B cell (primary cell): ENCODE data around the gene TSTD2. TPM values are rescaled to one million over a fixed set of nuclear protein-coding genes. Genes with fewer than 3 reads are reported as not detected.
"Not testable (repeated sequence)": the region's sequence is repeated elsewhere in the genome, so short reads cannot be mapped to it uniquely, and the experiment has no call there.

Experiments used
- ATAC-seq: fragments of 200-7000 bp; cut with Tn5 transposase; one replicate; pipeline ENCODE4 v1.10.0; 2021; ENCODE audit warnings: low read depth, mild to moderate bottlenecking, moderate number of reproducible peaks, moderate library complexity
- CTCF ChIA-PET: fragments of 350-600 bp; sonication (Branson Sonifier 250); formaldehyde crosslinking; loops from one replicate; lab custom pipeline; 2021; ENCODE audit warnings: antibody characterized with exemption, inconsistent platforms; lab: Charles Lee
- POLR2A ChIA-PET: fragments of 350-600 bp; sonication (Branson Sonifier 250); formaldehyde crosslinking; loops from one replicate; lab custom pipeline; 2021; ENCODE audit warnings: antibody characterized with exemption; lab: Charles Lee
- DNase-seq: peaks from one replicate; pipeline ENCODE4 v3.0.0; 2013
- H2AFZ ChIP-seq: 2 replicates; pipeline ENCODE4 v1.6.1; 2012; ENCODE audit warnings: mild to moderate bottlenecking, low read depth, low read length; ENCODE audit not compliant: insufficient read depth, poor library complexity, severe bottlenecking
- H3K27ac ChIP-seq, 2 donors: 1 replicate in 1 of 2; 2 replicates in 1 of 2; pipeline ENCODE4 v1.5.1; 2012 to 2013; ENCODE audit warnings: low read length in 2 of 2, mild to moderate bottlenecking in 2 of 2, moderate library complexity in 1 of 2
- H3K27me3 ChIP-seq, 4 experiments: fragments of 200-600 bp in 1 of 4; sonication (generic) in 1 of 4; replicated peaks in 1 of 4; 1 replicate in 2 of 4; 2 replicates in 2 of 4; pipeline versions ENCODE4 v1.6.1 to v1.7.0; 2013 to 2016; ENCODE audit warnings: low read length in 3 of 4, mild to moderate bottlenecking in 2 of 4, mixed read lengths in 1 of 4, moderate library complexity in 1 of 4; ENCODE audit not compliant: insufficient read depth in 4 of 4, control insufficient read depth in 3 of 4; ENCODE audit errors: control extremely low read depth in 1 of 4
- H3K36me3 ChIP-seq, 2 experiments: replicated peaks in 1 of 2; 1 replicate in 1 of 2; 2 replicates in 1 of 2; pipeline versions ENCODE4 v1.6.1 to v1.7.1; 2013; ENCODE audit warnings: low read length in 1 of 2; ENCODE audit not compliant: insufficient read depth in 2 of 2, control insufficient read depth in 1 of 2; ENCODE audit errors: control extremely low read depth in 1 of 2, extremely low read depth in 1 of 2
- H3K4me1 ChIP-seq, 2 donors: fragments of 200-600 bp in 1 of 2; sonication (generic) in 1 of 2; 1 replicate in 1 of 2; 2 replicates in 1 of 2; pipeline versions ENCODE4 v1.5.1 to v1.6.1; 2013 to 2017; ENCODE audit warnings: low read length in 2 of 2; ENCODE audit not compliant: control insufficient read depth in 2 of 2, insufficient read depth in 2 of 2
- H3K4me2 ChIP-seq: replicated peaks from 2 replicates; pipeline ENCODE3; 2012; ENCODE audit warnings: mild to moderate bottlenecking, low read depth, low read length; ENCODE audit not compliant: poor library complexity, severe bottlenecking
- H3K4me3 ChIP-seq, 5 experiments: fragments of 200-600 bp in 1 of 5; sonication (generic) in 1 of 5; 1 replicate in 3 of 5; 2 replicates in 2 of 5; pipeline versions ENCODE4 v1.5.1 to v1.7.0; 2011 to 2016; ENCODE audit warnings: low read length in 4 of 5, mild to moderate bottlenecking in 4 of 5, low read depth in 2 of 5, control low read depth in 1 of 5, moderate library complexity in 1 of 5; ENCODE audit not compliant: insufficient read depth in 1 of 5; ENCODE audit errors: control extremely low read depth in 1 of 5, extremely low read depth in 1 of 5
- H3K79me2 ChIP-seq: fragments of 200-600 bp; sonication (generic); one replicate; pipeline ENCODE4 v1.6.0; 2016; ENCODE audit warnings: low read length; ENCODE audit not compliant: control insufficient read depth, insufficient read depth
- H3K9ac ChIP-seq: fragments of 200-600 bp; sonication (generic); 2 replicates; pipeline ENCODE4 v1.6.1; 2017; ENCODE audit warnings: mild to moderate bottlenecking, low read length, moderate library complexity
- H3K9me3 ChIP-seq, 3 donors: one replicate each; pipeline versions ENCODE4 v1.6.1 to v1.7.1; 2013; ENCODE audit warnings: low read length in 2 of 3; ENCODE audit not compliant: control insufficient read depth in 2 of 3, insufficient read depth in 1 of 3; ENCODE audit errors: control extremely low read depth in 1 of 3
- H4K20me1 ChIP-seq: 2 replicates; pipeline ENCODE4 v1.6.0; 2012; ENCODE audit warnings: mild to moderate bottlenecking, low read length; ENCODE audit not compliant: insufficient read depth, control insufficient read depth, poor library complexity, severe bottlenecking
- H3K27ac Mint-ChIP-seq: one replicate; pipeline ENCODE4 v1.8.0; 2021; ENCODE audit warnings: mixed read lengths
- H3K27me3 Mint-ChIP-seq: one replicate; pipeline ENCODE4 v1.8.0; 2021; ENCODE audit warnings: mixed read lengths
- H3K4me1 Mint-ChIP-seq: one replicate; pipeline ENCODE4 v1.8.0; 2021; ENCODE audit warnings: mixed read lengths
- H3K4me3 Mint-ChIP-seq: one replicate; pipeline ENCODE4 v1.8.0; 2021; ENCODE audit warnings: mixed read lengths
- H3K9me3 Mint-ChIP-seq: one replicate; pipeline ENCODE4 v1.8.0; 2022; ENCODE audit warnings: mixed read lengths; ENCODE audit not compliant: insufficient read depth
- CTCF ChIP-seq: fragments of 200-600 bp; IDR thresholded peaks from one replicate; pipeline ENCODE4 v1.8.0; 2022; ENCODE audit warnings: antibody characterized with exemption, mild to moderate bottlenecking
- WGBS: methylation state at CpG from one replicate; pipeline ENCODE4 v1.1.5; 2013; ENCODE audit warnings: missing lambda C conversion rate; ENCODE audit not compliant: insufficient coverage; 5-methylcytosine and 5-hydroxymethylcytosine counted together
- intact Hi-C: fragments of 100-400 bp; cut with micrococcal nuclease; formaldehyde crosslinking; loops from one replicate; pipeline ENCODE4 v1.10.0; 2022
- polyA plus RNA-seq: library from polyadenylated mRNA; depleted of rRNA; stranded (reverse); fragments of >200 nt; gene quantifications from 2 replicates; pipeline ENCODE4 v1.2.3, GENCODE V29; 2012
- total RNA-seq, 2 donors: library from RNA; stranded (reverse); fragments of 120-200 nt in 1 of 2; gene quantifications; 1 replicate in 1 of 2; 2 replicates in 1 of 2; pipeline versions ENCODE4 v1.2.3 to v1.2.4, GENCODE V29; 2013 to 2022

TSTD2 gene
- total and polyA plus RNA-seq, 2 donors (not counting 1 experiment from before 2014, with no cell fraction given): 12.7 to 29.2 TPM

DNA sequence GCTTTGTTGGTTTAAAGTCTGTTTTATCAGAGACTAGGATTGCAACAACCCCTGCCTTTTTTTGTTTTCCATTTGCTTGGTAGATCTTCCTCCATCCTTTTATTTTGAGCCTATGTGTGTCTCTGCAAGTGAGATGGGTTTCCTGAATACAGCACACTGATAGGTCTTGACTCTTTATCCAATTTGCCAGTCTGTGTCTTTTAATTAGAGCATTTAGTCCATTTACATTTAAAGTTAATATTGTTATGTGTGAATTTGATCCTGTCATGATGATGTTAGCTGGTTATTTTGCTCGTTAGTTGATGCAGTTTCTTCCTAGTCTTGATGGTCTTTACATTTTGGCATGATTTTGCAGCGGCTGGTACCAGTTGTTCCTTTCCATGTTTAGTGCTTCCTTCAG lies 48.4 kb downstream of the TSTD2 start:
- H3K9me3 Mint-ChIP-seq: not testable (repeated sequence)

GRCh38 chr9:97581590-97581989 lies 51.6 kb downstream of the TSTD2 start:
- WGBS: no CpG with 5 or more reads among the region's 3 CpGs
- ATAC-seq, H3K36me3 ChIP-seq, H3K4me3 ChIP-seq, H3K4me2 ChIP-seq, DNase-seq, H3K4me3 Mint-ChIP-seq, H3K27me3 ChIP-seq, H3K27ac Mint-ChIP-seq, CTCF ChIA-PET, H3K9me3 ChIP-seq, H2AFZ ChIP-seq, H3K4me1 Mint-ChIP-seq, H3K9me3 Mint-ChIP-seq, H4K20me1 ChIP-seq, H3K9ac ChIP-seq, H3K79me2 ChIP-seq, H3K4me1 ChIP-seq, POLR2A ChIA-PET, H3K27me3 Mint-ChIP-seq, H3K27ac ChIP-seq, intact Hi-C loops: not testable (repeated sequence)

More for the DNA sequence above, 48.4 kb downstream of the TSTD2 start:
- H3K9ac ChIP-seq, POLR2A ChIA-PET, H3K27me3 Mint-ChIP-seq, H4K20me1 ChIP-seq, H3K4me3 ChIP-seq, H3K27ac ChIP-seq, H3K27ac Mint-ChIP-seq, CTCF ChIA-PET, H3K4me3 Mint-ChIP-seq, H3K4me2 ChIP-seq, ATAC-seq, intact Hi-C loops, H3K4me1 Mint-ChIP-seq, H3K27me3 ChIP-seq, H3K4me1 ChIP-seq, H3K9me3 ChIP-seq, H2AFZ ChIP-seq, H3K36me3 ChIP-seq, H3K79me2 ChIP-seq, DNase-seq: not testable (repeated sequence)
- no CpG with 5 or more reads among the region's 2 CpGs for WGBS

GRCh38 chr9:97579914-97580313 lies 53.3 kb downstream of the TSTD2 start:
- H3K36me3 ChIP-seq: no peaks in the 10 kb centered on the region
- intact Hi-C loops: no loop called here
- no peak overlapping the region for H2AFZ ChIP-seq
- H3K9me3 ChIP-seq: no peaks in the 10 kb centered on the region
- WGBS: 100% methylated on average over 1 of the region's 2 CpGs
- ChIA-PET POLR2A (no interaction called here), CTCF (no interaction called here)
- H3K27ac ChIP-seq: no peak overlapping the region
- no peaks in the 10 kb centered on the region for H3K27me3 ChIP-seq
- peaks cover 12% of the 10 kb centered on the region for H3K4me1 Mint-ChIP-seq
- H3K79me2 ChIP-seq: no peaks in the 10 kb centered on the region
- peaks cover 0 to 5% of the 10 kb centered on the region in 2 donors for H3K4me1 ChIP-seq
- ATAC-seq (no peak), DNase-seq (no peak)
- no peaks in the 10 kb centered on the region for H3K9me3 Mint-ChIP-seq
- no peak overlapping the region for H3K4me2 ChIP-seq
- H3K27ac Mint-ChIP-seq: no peak overlapping the region
- H3K4me3 ChIP-seq: no peak overlapping the region
- H3K4me3 Mint-ChIP-seq: no peak overlapping the region
- no peak overlapping the region for H3K9ac ChIP-seq
- TF ChIP-seq CTCF: no peak
- no peaks in the 10 kb centered on the region for H4K20me1 ChIP-seq
- H3K27me3 Mint-ChIP-seq: no peaks in the 10 kb centered on the region
